Gastroesophageal sphincter (tissue), 3 donors: ENCODE measurements around the gene MORF4L1.

Experiments
- CTCF ChIP-seq, 4 experiments: fragments of 200-600 bp in 2 of 4; fragments of 450-650 bp in 2 of 4; sonication (generic) in 1 of 4; IDR thresholded peaks; one replicate each; pipeline ENCODE4 v1.5.1; 2017 to 2019; ENCODE audit warnings: antibody characterized with exemption in 4 of 4, mild to moderate bottlenecking in 2 of 4, moderate library complexity in 2 of 4
- POLR2A ChIP-seq, 2 donors: fragments of 450-650 bp; IDR thresholded peaks; one replicate each; pipeline ENCODE4 v1.6.1; 2017; ENCODE audit warnings: antibody characterized with exemption in 2 of 2, mild to moderate bottlenecking in 2 of 2, moderate library complexity in 1 of 2
- POLR2AphosphoS5 ChIP-seq: sonication (generic); formaldehyde crosslinking; IDR thresholded peaks from one replicate; pipeline ENCODE4 v1.6.1; 2017; ENCODE audit warnings: antibody characterized with exemption

GRCh38 chr15:78830514-78831228 is 42.0 kb upstream of the MORF4L1 start:
- TF ChIP-seq POLR2AphosphoS5 (no peak), CTCF (IDR thresholded peaks at IDR 0.05) (no peak), POLR2A (IDR thresholded peaks at IDR 0.05) (no peak)
